Esophagus (tissue), 2 donors: ENCODE measurements around the gene ZNF385B. TPM values are rescaled to one million over a fixed set of nuclear protein-coding genes. Genes with fewer than 3 reads are reported as not detected.

Experiments used
- H3K27ac ChIP-seq, 2 donors: one replicate each; pipeline ENCODE4 v1.5.1; 2013; ENCODE audit warnings: low read depth in 2 of 2, mild to moderate bottlenecking in 2 of 2, inconsistent platforms in 1 of 2, low read length in 1 of 2, moderate library complexity in 1 of 2
- H3K27me3 ChIP-seq, 2 donors: one replicate each; pipeline ENCODE4 v1.6.1; 2013; ENCODE audit warnings: low read length in 2 of 2, control low read depth in 1 of 2, mild to moderate bottlenecking in 1 of 2; ENCODE audit not compliant: insufficient read depth in 2 of 2, control insufficient read depth in 1 of 2
- H3K36me3 ChIP-seq, 2 donors: one replicate each; pipeline ENCODE4 v1.6.1; 2013; ENCODE audit warnings: low read length in 1 of 2; ENCODE audit not compliant: control insufficient read depth in 2 of 2, insufficient read depth in 2 of 2
- H3K4me1 ChIP-seq, 2 donors: one replicate each; pipeline ENCODE4 v1.6.1; 2013; ENCODE audit warnings: low read length in 1 of 2; ENCODE audit not compliant: control insufficient read depth in 2 of 2, insufficient read depth in 2 of 2
- H3K4me3 ChIP-seq, 2 donors: one replicate each; pipeline ENCODE4 v1.5.1; 2013; ENCODE audit warnings: low read length in 2 of 2, mild to moderate bottlenecking in 2 of 2, low read depth in 1 of 2, moderate library complexity in 1 of 2
- H3K9me3 ChIP-seq, 2 donors: one replicate each; pipeline ENCODE4 v1.6.1; 2013; ENCODE audit warnings: mild to moderate bottlenecking in 2 of 2, low read depth in 1 of 2, low read length in 1 of 2, moderate library complexity in 1 of 2; ENCODE audit not compliant: control insufficient read depth in 2 of 2, insufficient read depth in 1 of 2
- WGBS, 2 donors: extraction: QIAGEN DNeasy Blood & Tissue Kit; methylation state at CpG; one replicate each; pipeline ENCODE4 v1.1.7; 2013; 5-methylcytosine and 5-hydroxymethylcytosine counted together
- polyA plus RNA-seq, 2 donors: library from polyadenylated mRNA; stranded (reverse); fragments of 200-250 nt; gene quantifications; one replicate each; pipeline ENCODE4 v1.2.3, GENCODE V29; 2013
- donor health status: healthy with polysubstance abuse.
- donor health status: Bipolar disorder and iron deficiency.

Gene ZNF385B
- polyA plus RNA-seq, 2 donors, result 0.22 to 0.29 TPM

DNA sequence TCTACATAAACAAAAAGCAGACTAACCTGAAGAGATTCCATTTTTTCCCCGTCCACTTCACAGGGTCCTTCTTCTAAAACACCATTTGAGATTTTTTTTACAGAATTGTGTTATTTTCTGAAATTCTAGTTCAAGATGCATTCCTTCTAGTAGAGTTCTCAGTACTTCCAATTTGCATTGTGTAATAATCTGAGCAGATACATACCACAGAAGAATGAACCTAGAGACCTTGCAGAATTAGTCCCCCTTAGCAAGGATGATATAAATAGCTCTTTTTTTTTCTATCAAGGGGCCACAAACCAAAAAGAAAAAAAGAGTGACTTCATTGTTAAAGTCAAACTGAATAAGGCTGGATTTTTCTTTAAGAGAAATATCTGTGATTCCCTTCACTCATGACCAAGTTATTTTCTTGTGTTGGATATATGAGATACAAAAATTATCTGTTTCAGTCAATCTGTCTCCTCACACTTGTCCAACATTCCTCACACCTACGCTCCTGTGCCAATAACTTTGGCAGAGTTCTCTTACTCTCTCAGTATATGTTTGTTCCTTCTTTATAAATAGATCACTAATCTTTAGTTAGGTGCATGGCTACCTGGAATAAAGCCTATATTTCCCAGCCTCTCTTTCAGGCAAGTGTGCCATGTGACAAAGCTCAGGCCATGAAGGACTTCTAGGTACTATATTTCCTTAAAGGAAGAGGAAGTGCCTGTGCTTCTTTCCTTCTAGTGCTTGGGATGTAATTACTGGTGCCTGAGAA, 183.5 kb downstream of the ZNF385B start:
- Histone ChIP-seq H3K27me3 (no peaks in the 10 kb centered on the region), H3K4me1 (no peaks in the 10 kb centered on the region), H3K9me3 (no peaks in the 10 kb centered on the region), H3K36me3 (no peaks in the 10 kb centered on the region), H3K4me3 (no peak overlapping the region), H3K27ac (no peak overlapping the region)
- 69 to 75% methylated on average over 2 of the region's 2 CpGs for WGBS, 2 donors

- WGBS, 2 donors, result 33 to 37% methylated on average over 3 of the region's 3 CpGs
- H3K36me3 ChIP-seq, result no peaks in the 10 kb centered on the region
- no peaks in the 10 kb centered on the region for H3K27me3 ChIP-seq
- no peaks in the 10 kb centered on the region for H3K9me3 ChIP-seq
- H3K4me1 ChIP-seq, result no peaks in the 10 kb centered on the region
- no peak overlapping the region for H3K4me3 ChIP-seq
- H3K27ac ChIP-seq, result no peak overlapping the region
Measured at GRCh38 chr2:179677077-179677688, 184.2 kb downstream of the ZNF385B start.

DNA sequence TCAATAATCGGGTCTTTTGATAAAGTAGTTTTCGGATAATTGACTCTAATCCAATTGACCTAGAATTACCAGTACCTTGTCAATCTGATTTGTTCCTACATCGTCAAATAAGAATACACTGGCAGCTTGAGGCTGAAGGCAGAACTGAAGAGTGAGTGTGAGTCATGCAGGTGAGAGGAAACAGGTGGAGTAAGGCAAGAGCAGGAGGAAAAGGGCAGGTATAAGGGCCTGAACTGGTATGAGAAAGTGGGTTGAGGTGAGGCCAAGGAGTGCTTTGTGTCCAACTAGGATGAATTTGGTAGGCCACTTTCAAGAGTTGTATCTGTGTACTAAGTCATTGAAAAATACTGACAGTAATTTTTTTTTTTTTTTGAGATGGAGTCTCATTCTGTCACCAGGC, 186.0 kb downstream of the ZNF385B start:
- no peak overlapping the region for H3K4me3 ChIP-seq
- no peaks in the 10 kb centered on the region for H3K36me3 ChIP-seq
- H3K27ac ChIP-seq, result no peak overlapping the region

DNA sequence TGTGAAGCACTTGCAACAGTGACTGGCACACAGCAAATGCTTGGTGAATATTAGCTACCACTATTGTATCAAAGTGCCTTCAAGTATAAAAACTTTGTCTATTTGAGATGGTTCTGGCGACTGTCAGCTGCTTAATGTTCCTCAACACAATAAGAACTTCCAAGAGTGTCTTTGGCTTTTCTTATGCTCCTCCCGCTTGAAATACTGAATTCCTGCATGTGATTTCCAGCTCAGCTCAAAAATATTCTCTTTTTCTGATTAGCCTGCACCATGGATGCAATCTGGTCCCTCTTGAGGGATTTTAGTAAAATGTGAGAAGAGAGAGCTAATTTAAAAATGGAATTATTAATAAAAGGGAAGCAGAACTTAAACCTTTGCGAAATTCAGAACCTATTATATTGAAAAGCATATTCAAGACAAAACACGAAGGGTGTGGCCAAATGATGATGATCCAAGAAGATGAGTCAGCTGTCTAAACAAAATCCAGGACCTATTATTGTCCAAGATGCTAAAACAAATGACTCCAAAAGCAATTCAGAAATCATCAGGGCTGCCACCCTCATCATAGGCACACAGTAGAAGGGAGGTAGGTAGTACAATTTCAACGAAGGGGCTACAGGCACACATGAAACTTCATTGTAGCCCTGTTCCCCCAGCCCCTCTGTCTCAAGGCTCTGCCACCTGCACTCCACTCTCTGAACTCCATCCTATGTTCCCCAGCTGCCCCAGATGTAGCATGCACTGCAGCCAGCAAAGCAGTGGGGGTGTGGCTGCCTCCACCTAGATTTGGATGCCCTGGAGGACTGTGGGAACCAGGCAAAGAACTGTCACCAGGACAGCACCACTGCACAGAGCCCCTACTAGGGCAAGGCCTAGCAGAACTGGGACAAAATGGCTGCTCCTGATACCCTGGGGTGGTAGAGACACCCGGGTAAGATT, 190.1 kb downstream of the ZNF385B start:
- Histone ChIP-seq H3K4me1 (no peaks in the 10 kb centered on the region), H3K27me3 (no peaks in the 10 kb centered on the region), H3K9me3 (no peaks in the 10 kb centered on the region), H3K27ac (no peak overlapping the region), H3K4me3 (no peak overlapping the region), H3K36me3 (no peaks in the 10 kb centered on the region)
- WGBS, 2 donors, result 70 to 72% methylated on average over 6 of the region's 6 CpGs

More for the DNA sequence above, 186.0 kb downstream of the ZNF385B start:
- H3K9me3 ChIP-seq, result no peaks in the 10 kb centered on the region
- WGBS, 2 donors, result 83 to 84% methylated on average over 3 of the region's 3 CpGs
- no peaks in the 10 kb centered on the region for H3K27me3 ChIP-seq
- H3K4me1 ChIP-seq, result no peaks in the 10 kb centered on the region

DNA sequence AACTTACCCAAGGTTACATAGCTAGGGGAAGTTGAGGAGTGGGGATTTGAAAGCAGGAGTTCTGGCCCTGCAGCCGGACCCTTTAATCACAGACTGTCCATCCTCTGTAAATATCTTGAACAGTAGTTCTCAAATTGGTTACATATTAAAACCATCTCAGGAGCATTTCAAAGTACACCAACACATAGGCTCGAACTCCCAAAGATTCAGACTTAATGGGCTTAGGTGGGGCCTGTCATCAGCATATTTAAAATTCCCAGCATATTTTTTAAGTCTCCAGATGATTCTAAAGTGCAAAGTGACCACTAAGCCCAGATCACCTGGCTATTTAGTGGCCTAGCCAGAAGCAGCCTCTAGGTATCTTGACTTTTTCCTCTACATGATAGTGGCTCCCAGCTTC, 192.2 kb downstream of the ZNF385B start:
- Histone ChIP-seq H3K27ac (no peak overlapping the region), H3K4me1 (no peaks in the 10 kb centered on the region), H3K36me3 (no peaks in the 10 kb centered on the region), H3K27me3 (no peaks in the 10 kb centered on the region), H3K9me3 (no peaks in the 10 kb centered on the region), H3K4me3 (no peak overlapping the region)
- 51 to 52% methylated on average over 2 of the region's 2 CpGs for WGBS, 2 donors

DNA sequence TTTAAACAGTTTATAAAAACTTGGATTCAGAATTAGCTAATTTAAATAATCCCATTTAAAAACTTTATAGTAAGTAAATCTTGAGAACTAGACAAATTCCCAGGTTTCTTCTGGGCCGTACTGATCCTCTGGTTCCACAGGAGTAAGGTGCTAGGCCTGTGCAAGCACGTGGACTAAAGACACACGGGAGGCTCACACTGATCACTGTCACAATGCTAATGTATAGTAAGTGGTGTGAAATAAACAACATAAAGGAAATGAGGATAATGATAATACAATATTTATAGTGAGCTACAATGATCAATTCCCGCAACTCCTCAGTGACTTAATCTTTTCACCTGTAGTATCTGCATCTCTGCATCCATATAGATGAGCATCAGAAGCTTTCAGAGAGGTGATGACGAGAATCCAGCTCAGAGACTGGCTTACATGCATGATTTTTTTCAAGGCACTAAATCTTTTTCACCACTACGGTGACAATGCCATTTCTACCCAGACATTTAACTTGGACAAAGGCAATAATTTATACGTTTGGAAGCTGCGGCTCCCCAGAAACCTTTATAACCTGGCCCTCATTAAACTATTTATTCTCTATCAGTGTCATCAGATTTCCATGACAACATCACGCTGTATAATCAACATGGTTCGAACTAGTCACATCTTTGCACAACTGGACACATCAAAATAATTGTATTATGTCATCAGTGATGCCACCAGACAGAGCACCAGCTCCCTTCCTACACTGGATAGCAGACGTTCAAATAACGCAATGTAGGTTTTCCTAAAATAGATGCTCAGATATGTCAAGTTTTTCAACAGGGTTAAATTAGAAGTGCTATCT, 196.2 kb downstream of the ZNF385B start:
- no peak overlapping the region for H3K27ac ChIP-seq
- no peaks in the 10 kb centered on the region for H3K36me3 ChIP-seq
- no peaks in the 10 kb centered on the region for H3K4me1 ChIP-seq
- no peak overlapping the region for H3K4me3 ChIP-seq
- H3K27me3 ChIP-seq, result no peaks in the 10 kb centered on the region
- no peaks in the 10 kb centered on the region for H3K9me3 ChIP-seq
- 82 to 83% methylated on average over 12 of the region's 12 CpGs for WGBS, 2 donors

GRCh38 chr2:179661986-179662385, 199.4 kb downstream of the ZNF385B start:
- Histone ChIP-seq H3K4me3 (no peak overlapping the region), H3K9me3 (no peaks in the 10 kb centered on the region), H3K4me1 (no peaks in the 10 kb centered on the region), H3K36me3 (no peaks in the 10 kb centered on the region), H3K27me3 (no peaks in the 10 kb centered on the region), H3K27ac (no peak overlapping the region)
- 59 to 67% methylated on average over 1 of the region's 1 CpG for WGBS, 2 donors

DNA sequence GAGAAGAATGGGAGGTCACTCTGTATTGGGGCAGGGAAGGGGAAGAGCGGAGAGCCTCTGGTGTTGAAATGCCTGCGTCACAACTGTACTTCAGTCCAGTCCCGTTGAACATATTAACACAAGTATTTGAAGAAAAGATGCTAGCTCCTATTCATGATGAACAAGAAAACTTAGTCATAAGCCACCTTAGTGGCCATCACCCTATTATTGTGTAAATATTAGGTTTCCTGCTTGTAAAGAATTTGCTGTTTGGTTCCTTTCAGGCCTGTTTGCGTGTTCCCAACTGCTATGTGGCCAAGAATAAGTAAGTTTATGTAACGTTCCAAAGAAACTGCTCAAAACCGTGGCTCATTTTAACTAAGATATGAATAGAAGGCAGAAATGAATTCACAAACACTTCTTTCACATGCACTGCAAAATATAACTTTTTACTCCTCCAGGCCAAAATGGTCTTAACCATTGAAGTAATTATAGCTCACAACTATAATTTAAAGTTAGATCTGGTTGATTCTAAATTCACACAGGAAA, 204.3 kb downstream of the ZNF385B start:
- Histone ChIP-seq H3K4me3 (no peak overlapping the region), H3K36me3 (no peaks in the 10 kb centered on the region), H3K4me1 (no peaks in the 10 kb centered on the region), H3K27ac (no peak overlapping the region), H3K9me3 (no peaks in the 10 kb centered on the region), H3K27me3 (no peaks in the 10 kb centered on the region)
- WGBS, 2 donors, result 84 to 87% methylated on average over 6 of the region's 6 CpGs

DNA sequence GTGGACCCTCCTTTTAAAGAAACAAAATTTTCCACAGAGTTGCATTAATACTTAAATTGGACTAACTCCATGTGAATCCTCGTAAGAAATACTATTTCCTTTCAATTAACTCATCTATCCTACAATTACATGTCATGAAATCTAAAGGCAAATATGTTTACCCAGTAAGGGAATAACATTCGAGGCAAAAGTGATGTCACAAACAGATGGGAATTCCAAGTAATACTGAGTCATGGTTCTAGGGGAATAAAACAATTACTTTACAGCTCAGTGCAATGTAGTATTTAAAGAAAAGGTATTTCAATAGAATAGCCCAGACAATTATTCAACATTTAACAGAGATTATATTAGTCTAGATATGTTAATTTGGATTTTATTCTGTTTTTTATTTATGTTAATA, 205.8 kb downstream of the ZNF385B start:
- Histone ChIP-seq H3K36me3 (no peaks in the 10 kb centered on the region), H3K4me3 (no peak overlapping the region), H3K27me3 (no peaks in the 10 kb centered on the region), H3K9me3 (no peaks in the 10 kb centered on the region), H3K4me1 (no peaks in the 10 kb centered on the region), H3K27ac (no peak overlapping the region)
- WGBS, 2 donors, result 23 to 36% methylated on average over 2 of the region's 2 CpGs
